ENCODE measurements around the gene ITGB7.

The ITGB7 gene

GRCh38 chr12:53207042-53207441, at the start of gene ITGB7:
TSS of gene ITGB7 (minus strand) at chr12:53207251. CDS start at chr12:53200443, 6,808 bp downstream.
- peak; percentile 44 for DNase-seq (ENCODE audit: low read depth, low spot score)

GRCh38 chr12:53255996-53256395, 48.9 kb upstream of the ITGB7 start:
- no peak for DNase-seq (ENCODE audit: low read depth, low spot score)

GRCh38 chr12:53254816-53255545, 47.9 kb upstream of the ITGB7 start:
- DNase-seq (ENCODE audit: low read depth, low spot score): no peak

- no peak for DNase-seq (ENCODE audit: low read depth, low spot score)
Measured at GRCh38 chr12:53253298-53253697, 46.2 kb upstream of the ITGB7 start.

- DNase-seq (ENCODE audit: low read depth, low spot score): no peak
Measured at GRCh38 chr12:53252349-53252916, 45.4 kb upstream of the ITGB7 start.

GRCh38 chr12:53251477-53252348, 44.7 kb upstream of the ITGB7 start:
- DNase-seq (ENCODE audit: low read depth, low spot score): peak; percentile 34

- DNase-seq (ENCODE audit: low read depth, low spot score): no peak
Measured at GRCh38 chr12:53245286-53245685, 38.2 kb upstream of the ITGB7 start.

- DNase-seq (ENCODE audit: low read depth, low spot score): no peak
Measured at GRCh38 chr12:53244337-53244736, 37.3 kb upstream of the ITGB7 start.

GRCh38 chr12:53241623-53242412, 34.8 kb upstream of the ITGB7 start:
- no peak for DNase-seq (ENCODE audit: low read depth, low spot score)

- no peak for DNase-seq (ENCODE audit: low read depth, low spot score)
Measured at GRCh38 chr12:53239643-53240258, 32.7 kb upstream of the ITGB7 start.

GRCh38 chr12:53236443-53237111, 29.5 kb upstream of the ITGB7 start:
- peak; percentile 30 for DNase-seq (ENCODE audit: low read depth, low spot score)

GRCh38 chr12:53235742-53236442, 28.8 kb upstream of the ITGB7 start:
- DNase-seq (ENCODE audit: low read depth, low spot score): no peak

GRCh38 chr12:53235164-53235563, 28.1 kb upstream of the ITGB7 start:
- no peak for DNase-seq (ENCODE audit: low read depth, low spot score)

- no peak for DNase-seq (ENCODE audit: low read depth, low spot score)
Measured at GRCh38 chr12:53234271-53234914, 27.3 kb upstream of the ITGB7 start.

- DNase-seq (ENCODE audit: low read depth, low spot score): no peak
Measured at GRCh38 chr12:53233671-53234121, 26.6 kb upstream of the ITGB7 start.

- DNase-seq (ENCODE audit: low read depth, low spot score): no peak
Measured at GRCh38 chr12:53232646-53233461, 25.8 kb upstream of the ITGB7 start.

GRCh38 chr12:53231921-53232645, 25.0 kb upstream of the ITGB7 start, which contains the start of gene RARG:
TSS of gene RARG (minus strand) at chr12:53232209. CDS start at chr12:53227545, 4,664 bp downstream.
- peak; percentile 19 for DNase-seq (ENCODE audit: low read depth, low spot score)

- DNase-seq (ENCODE audit: low read depth, low spot score): no peak
Measured at GRCh38 chr12:53231671-53231920, 24.5 kb upstream of the ITGB7 start.

Measured in activated CD4-positive, CD25-positive, alpha-beta regulatory T cell treated with anti-CD3 and anti-CD28 coated beads, Interleukin-2, amount 50 U/mL, for 16 hours (primary cell).